Activated T-cell treated with anti-CD3 and anti-CD28 coated beads for 24 hours (primary cell): ENCODE measurements around the gene NXPH4.

Experiments
- DNase-seq: peaks from one replicate; pipeline ENCODE4 v3.0.0-alpha.2; 2020; ENCODE audit warnings: low read depth

Gene NXPH4

GRCh38 chr12:57243521-57244311 is 27.1 kb downstream of the NXPH4 start:
- peak; percentile 71 for DNase-seq

GRCh38 chr12:57244312-57244696 is 27.7 kb downstream of the NXPH4 start:
- DNase-seq: no peak

- DNase-seq: no peak
Measured at GRCh38 chr12:57247041-57247440, 30.4 kb downstream of the NXPH4 start.

- DNase-seq: no peak
Measured at GRCh38 chr12:57248934-57249742, 32.5 kb downstream of the NXPH4 start.

GRCh38 chr12:57250541-57250940 is 33.9 kb downstream of the NXPH4 start:
- no peak for DNase-seq

GRCh38 chr12:57250956-57251355 is 34.4 kb downstream of the NXPH4 start, which contains the start of gene STAC3:
TSS of gene STAC3 (minus strand) at chr12:57251187. CDS start at chr12:57249636, 1,551 bp downstream.
- no peak for DNase-seq

- no peak for DNase-seq
Measured at GRCh38 chr12:57254506-57255280, 38.1 kb downstream of the NXPH4 start.

GRCh38 chr12:57255916-57256315 is 39.3 kb downstream of the NXPH4 start:
- no peak for DNase-seq

- no peak for DNase-seq
Measured at GRCh38 chr12:57258977-57259970, 42.7 kb downstream of the NXPH4 start.

GRCh38 chr12:57260366-57260765 is 43.8 kb downstream of the NXPH4 start:
- no peak for DNase-seq

- no peak for DNase-seq
Measured at GRCh38 chr12:57261428-57261865, 44.9 kb downstream of the NXPH4 start.

GRCh38 chr12:57262126-57262822 is 45.7 kb downstream of the NXPH4 start:
- DNase-seq: no peak

- no peak for DNase-seq
Measured at GRCh38 chr12:57263096-57263495, 46.5 kb downstream of the NXPH4 start.

GRCh38 chr12:57266681-57267080 is 50.1 kb downstream of the NXPH4 start:
- no peak for DNase-seq

- peak; percentile 14 for DNase-seq
Measured at GRCh38 chr12:57268264-57268663, 51.7 kb downstream of the NXPH4 start.

- DNase-seq: no peak
Measured at GRCh38 chr12:57270966-57271470, 54.4 kb downstream of the NXPH4 start.

- DNase-seq: no peak
Measured at GRCh38 chr12:57272337-57273151, 56.0 kb downstream of the NXPH4 start.

- DNase-seq: no peak
Measured at GRCh38 chr12:57273516-57273915, 56.9 kb downstream of the NXPH4 start.
